Chondrocyte (in vitro differentiated cells): ENCODE data around the gene RBMS1. TPM values are rescaled to one million over a fixed set of nuclear protein-coding genes. Genes with fewer than 3 reads are reported as not detected.

Source experiments
- DNase-seq: peaks from one replicate; pipeline ENCODE4 v3.0.0; 2021; ENCODE audit warnings: mixed read lengths, low spot score
- H3K27ac Mint-ChIP-seq: one replicate; pipeline ENCODE4 v1.8.0; 2021; ENCODE audit warnings: mild to moderate bottlenecking, moderate library complexity, mixed read lengths; ENCODE audit not compliant: unreplicated experiment
- H3K27me3 Mint-ChIP-seq: 2 replicates; pipeline ENCODE4 v1.8.0; 2021; ENCODE audit warnings: low read depth, mixed read lengths
- H3K36me3 Mint-ChIP-seq: 2 replicates; pipeline ENCODE4 v1.8.0; 2021; ENCODE audit warnings: low read depth, mixed read lengths
- H3K4me1 Mint-ChIP-seq: 2 replicates; pipeline ENCODE4 v1.8.0; 2021; ENCODE audit warnings: low read depth, mild to moderate bottlenecking, mixed read lengths
- H3K4me3 Mint-ChIP-seq: one replicate; pipeline ENCODE4 v1.8.0; 2021; ENCODE audit warnings: mild to moderate bottlenecking, moderate library complexity, mixed read lengths; ENCODE audit not compliant: unreplicated experiment
- H3K9me3 Mint-ChIP-seq: 2 replicates; pipeline ENCODE4 v1.8.0; 2021; ENCODE audit warnings: low read depth, mixed read lengths
- total RNA-seq: library from RNA; stranded (reverse); gene quantifications from 3 replicates; pipeline ENCODE4 v1.2.1, GENCODE V29; 2021
- TF ChIP-seq, protein P1 (sequence below): fragments of 200-600 bp; sonication (generic); IDR thresholded peaks from 2 replicates; pipeline ENCODE4 v1.5.0; 2021; ENCODE audit warnings: antibody characterized with exemption, mild to moderate bottlenecking, moderate library complexity

RBMS1 gene
- total RNA-seq, 1 donor from 2014 or later = 133 TPM

DNA sequence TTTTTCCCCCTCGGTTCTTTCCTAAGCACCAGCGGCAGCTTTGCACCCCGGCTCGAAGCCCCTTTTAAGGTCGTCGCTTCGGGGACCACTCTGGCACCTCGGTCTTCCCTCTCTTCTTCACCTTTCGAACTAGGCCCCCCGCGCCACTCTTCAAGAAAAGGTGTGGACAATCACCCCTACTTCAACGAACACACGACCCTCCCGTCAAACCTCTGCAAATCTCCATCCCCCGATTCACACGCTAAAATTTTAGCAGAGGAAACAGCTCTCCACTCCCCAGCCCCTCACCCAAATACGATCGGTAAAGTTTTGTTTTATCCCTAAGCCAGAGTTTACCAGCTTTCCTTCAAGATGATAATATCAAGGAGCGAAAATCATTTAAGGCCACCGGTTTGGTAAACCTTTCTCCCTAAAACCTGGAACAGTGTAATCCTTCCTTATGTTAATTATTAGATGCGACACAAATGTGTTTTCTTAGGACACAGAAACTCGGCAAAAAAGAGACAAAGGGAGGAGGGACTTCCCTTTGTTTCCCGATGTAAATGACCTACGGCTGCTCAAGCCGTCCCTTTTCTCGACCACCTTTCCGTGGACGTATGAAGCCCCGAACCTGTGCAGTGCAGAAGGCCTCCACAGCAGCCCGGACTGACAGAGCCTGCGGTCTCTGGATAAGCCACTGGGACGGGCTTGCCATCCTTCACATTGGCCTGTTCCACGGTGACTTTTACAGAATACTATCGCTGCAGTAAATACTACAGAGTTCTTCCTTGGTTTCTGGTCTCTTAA, 85.2 kb downstream of the RBMS1 start:
- DNase-seq = no peak
- TF ChIP-seq, protein P1, sequence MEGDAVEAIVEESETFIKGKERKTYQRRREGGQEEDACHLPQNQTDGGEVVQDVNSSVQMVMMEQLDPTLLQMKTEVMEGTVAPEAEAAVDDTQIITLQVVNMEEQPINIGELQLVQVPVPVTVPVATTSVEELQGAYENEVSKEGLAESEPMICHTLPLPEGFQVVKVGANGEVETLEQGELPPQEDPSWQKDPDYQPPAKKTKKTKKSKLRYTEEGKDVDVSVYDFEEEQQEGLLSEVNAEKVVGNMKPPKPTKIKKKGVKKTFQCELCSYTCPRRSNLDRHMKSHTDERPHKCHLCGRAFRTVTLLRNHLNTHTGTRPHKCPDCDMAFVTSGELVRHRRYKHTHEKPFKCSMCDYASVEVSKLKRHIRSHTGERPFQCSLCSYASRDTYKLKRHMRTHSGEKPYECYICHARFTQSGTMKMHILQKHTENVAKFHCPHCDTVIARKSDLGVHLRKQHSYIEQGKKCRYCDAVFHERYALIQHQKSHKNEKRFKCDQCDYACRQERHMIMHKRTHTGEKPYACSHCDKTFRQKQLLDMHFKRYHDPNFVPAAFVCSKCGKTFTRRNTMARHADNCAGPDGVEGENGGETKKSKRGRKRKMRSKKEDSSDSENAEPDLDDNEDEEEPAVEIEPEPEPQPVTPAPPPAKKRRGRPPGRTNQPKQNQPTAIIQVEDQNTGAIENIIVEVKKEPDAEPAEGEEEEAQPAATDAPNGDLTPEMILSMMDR = no peak
- H3K27me3 Mint-ChIP-seq = no peaks in the 10 kb centered on the region
- H3K4me3 Mint-ChIP-seq = peak overlapping the region; percentile 77
- no peaks in the 10 kb centered on the region for H3K36me3 Mint-ChIP-seq
- peak overlapping the region; percentile 95 for H3K27ac Mint-ChIP-seq
- peaks cover 65% of the 10 kb centered on the region for H3K4me1 Mint-ChIP-seq
- H3K9me3 Mint-ChIP-seq = no peaks in the 10 kb centered on the region

DNA sequence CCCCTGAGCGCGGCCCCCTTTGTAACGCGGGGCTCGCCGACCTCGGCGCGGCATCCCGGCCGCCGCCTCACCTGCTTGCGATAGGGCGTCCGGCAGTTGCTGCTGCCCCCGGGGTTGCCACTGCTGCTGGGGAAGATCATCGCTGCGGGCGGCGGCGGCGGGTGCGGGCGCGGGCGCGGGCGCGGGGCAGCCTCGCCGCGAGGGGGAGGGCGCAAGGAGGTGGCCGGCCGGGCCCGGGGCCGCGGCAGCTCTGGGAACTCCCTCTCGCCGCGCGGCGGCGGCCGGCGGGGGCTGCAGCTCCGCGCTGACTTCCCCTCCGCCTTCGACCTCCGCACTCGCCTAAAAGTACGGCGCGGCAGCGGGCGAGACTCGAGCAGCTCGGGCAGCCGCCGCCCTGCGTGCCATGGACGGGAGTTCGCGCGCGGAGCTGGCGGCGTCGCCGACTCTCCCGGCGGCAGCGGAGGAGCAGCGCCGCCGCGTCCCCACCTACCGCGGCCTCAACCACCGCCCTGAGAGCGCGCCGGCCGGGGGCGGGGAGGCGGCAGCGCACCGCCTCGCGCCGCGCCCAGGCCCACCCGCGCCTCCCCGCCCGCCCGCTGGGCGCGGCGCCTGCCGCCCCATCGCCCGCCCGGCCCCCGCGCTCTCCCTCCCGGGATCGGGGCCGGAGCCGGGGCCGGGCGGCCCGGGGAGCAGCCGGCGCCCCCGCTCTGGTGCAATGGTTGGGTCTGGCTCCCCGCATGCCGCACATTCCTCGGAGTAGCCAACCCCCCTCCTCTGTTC, 86.0 kb downstream of the RBMS1 start:
- H3K27me3 Mint-ChIP-seq = no peaks in the 10 kb centered on the region

DNA sequence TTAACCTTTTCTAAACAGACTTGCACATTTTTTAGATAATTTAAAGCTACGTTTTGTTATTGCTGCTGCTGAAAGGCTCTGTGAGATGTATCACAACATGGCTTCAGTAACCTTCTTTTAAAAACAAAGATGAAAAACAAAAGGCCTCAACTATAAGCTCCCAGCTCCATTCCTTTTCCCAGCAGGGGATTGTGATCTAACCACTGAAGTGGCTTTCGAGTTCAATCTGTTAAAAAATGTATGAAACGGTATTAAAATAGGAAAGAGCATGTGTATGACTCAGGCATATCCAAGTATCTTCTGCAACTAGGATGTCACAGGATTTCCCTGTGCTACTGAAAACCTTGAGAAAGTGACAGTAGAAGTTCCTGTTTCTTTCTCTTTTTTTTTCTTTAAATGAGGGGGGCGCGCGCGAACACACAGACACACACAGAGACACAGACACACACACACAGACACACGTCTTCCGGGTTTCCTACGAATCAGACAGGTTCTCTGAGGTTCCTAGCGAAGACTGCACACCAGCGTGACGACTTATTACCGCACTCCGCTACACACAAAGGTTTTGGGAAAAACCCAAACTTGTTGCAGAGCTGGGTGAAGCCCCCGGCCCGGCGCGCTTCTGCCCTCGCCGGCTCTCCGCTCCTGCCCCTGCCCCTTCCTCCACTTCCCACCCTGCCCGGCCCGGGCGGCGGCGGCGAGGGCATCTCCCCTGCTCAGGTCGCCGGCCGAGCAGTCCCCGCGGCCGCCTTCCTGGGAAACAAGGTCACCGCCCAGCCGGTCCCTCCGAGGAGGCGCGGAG, 86.8 kb downstream of the RBMS1 start:
- peaks cover 74% of the 10 kb centered on the region for H3K4me1 Mint-ChIP-seq
- DNase-seq = no peak
- H3K36me3 Mint-ChIP-seq = no peaks in the 10 kb centered on the region

More for the DNA sequence above, 86.0 kb downstream of the RBMS1 start:
- H3K27ac Mint-ChIP-seq = peak overlapping the region; percentile 97
- peaks cover 70% of the 10 kb centered on the region for H3K4me1 Mint-ChIP-seq
- TF ChIP-seq, protein P1 = peak; percentile 52
- H3K4me3 Mint-ChIP-seq = peak overlapping the region; percentile 87
- H3K36me3 Mint-ChIP-seq = no peaks in the 10 kb centered on the region
- H3K9me3 Mint-ChIP-seq = no peaks in the 10 kb centered on the region
- no peak for DNase-seq

DNA sequence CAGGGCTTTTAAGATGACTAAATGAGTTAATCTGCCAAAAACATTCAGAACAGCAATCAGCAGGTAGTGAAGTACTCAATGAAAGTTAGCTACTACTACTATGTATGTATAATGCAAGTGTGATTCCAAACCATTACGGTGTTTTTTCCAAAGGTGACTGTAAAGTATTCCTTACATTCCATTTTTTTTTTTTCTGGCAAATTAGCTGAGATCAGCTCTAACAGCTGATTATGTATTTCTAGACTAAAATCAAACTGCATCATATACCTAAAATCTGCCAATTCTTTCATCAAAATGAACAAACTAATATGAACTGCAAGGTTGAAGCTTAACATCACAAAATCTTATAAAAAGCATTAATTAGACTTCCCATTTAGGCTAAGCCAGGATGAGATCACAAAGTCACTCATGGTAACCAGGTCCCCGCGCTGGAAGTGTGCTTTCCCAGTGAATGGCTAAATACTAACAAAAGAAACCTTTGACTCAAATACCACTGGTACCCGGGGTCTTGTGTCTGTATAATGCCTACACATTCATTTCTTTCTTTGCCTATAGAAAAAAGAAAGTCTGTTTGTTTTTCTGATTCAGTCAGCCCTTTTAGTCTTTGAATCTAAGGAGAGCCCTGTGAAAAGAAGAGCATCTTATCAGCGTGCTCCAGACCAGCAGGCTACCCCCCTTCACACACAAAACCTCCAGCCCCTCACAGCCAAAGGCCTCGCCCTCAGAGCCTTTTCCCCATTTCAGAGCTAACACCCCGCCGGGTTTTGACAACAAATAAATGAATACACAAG, 88.3 kb downstream of the RBMS1 start:
- peak overlapping the region; percentile 87 for H3K4me3 Mint-ChIP-seq
- TF ChIP-seq, protein P1 = no peak
- DNase-seq = no peak
- no peaks in the 10 kb centered on the region for H3K9me3 Mint-ChIP-seq
- no peaks in the 10 kb centered on the region for H3K36me3 Mint-ChIP-seq
- H3K27me3 Mint-ChIP-seq = no peaks in the 10 kb centered on the region
- H3K27ac Mint-ChIP-seq = peak overlapping the region; percentile 97
- peaks cover 73% of the 10 kb centered on the region for H3K4me1 Mint-ChIP-seq

More for the DNA sequence above, 86.8 kb downstream of the RBMS1 start:
- Mint-ChIP-seq H3K27ac (peak overlapping the region; percentile 97), H3K9me3 (no peaks in the 10 kb centered on the region), H3K4me3 (peak overlapping the region; percentile 87), H3K27me3 (no peaks in the 10 kb centered on the region)
- TF ChIP-seq, protein P1 = no peak
